HG03103 (cell line): ENCODE data around the gene ANO10.
A peak's percentile ranks its signal among the peaks of the same experiment; 100 is the strongest.
"Not testable (repeated sequence)": the region's sequence is repeated elsewhere in the genome, so short reads cannot be mapped to it uniquely, and the experiment has no call there.

Source experiments
- ATAC-seq: cut with Tn5 transposase; IDR thresholded peaks from one replicate; pipeline ENCODE4 v1.9.1; 2021; ENCODE audit warnings: low read depth; ENCODE audit not compliant: unreplicated experiment

ANO10 gene

DNA sequence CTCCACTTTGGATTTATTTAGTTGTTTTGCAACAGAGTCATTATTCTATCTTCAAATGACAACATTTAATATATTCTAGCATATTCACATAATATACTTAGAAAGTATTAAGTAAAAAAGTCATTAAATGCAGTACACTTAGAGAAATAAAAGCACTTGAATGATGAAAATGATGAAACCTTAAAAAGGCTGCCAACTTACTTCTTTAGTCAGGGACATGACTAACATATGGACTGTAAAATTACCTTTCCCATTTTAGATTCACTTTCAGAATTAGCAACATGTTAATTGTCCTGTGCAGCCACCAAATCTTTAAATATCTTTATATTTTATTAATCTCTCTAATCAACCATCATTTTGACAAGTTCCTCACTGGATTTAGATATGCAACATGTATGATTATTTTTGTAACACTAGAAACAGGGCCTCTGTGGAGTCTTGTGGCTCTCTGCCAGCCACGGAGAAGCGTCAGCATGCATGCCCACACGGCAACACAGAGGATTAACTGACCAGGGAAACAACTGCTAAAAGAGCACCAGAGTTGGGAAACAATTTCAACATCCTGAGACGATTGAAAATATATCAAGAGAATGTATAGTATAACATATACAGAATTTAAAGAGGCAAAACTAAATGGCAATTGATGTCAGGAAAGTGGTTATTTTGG lies 95.7 kb downstream of the ANO10 start:
- ATAC-seq, result no peak

DNA sequence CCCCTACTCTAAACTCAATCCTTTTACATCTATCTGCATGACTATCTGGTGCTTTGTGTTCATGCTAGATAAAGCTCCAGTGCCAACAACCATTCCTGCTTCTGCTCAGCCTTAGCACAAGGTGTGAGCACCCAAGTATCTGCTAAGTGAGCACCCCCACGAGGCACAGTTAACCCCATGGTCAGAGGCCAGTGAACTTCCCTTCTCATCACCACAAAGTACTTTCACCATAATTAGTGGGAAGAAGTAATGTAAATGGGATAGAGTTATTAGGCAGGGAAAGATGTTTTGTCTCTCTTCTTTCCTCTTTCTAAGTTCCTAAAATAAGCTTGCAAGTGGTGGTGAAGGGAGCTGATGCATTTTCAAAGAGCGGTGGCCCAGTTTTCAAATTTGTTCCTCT lies 96.4 kb downstream of the ANO10 start:
- no peak for ATAC-seq

DNA sequence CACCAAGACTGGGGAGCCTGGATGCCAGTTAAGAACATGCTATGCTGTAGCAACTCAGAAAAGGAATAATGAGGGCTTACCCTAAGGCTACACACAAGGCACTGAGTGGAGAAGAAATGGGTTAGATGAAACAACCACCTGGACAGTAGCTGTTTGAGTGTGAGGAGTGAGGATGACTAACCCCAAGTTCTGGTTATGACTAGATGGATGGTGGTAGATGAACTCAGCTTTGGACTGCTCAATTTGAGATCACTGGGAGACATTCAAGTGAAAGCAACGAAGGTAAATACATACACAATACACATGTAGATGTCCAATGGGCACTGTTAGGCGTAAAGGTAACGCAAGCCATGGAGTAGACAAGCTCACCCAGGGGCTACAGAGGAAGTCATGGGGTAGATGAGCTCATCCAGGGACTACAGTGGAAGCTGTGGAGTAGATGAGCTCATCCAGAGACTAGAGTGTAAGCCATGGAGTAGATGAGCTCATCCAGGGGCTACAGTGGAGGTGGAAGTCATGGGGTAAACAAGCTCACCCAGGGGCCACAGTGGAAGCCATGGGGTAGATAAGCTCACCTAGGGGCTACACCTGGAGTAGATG lies 98.3 kb downstream of the ANO10 start:
- ATAC-seq, result peak; percentile 70

DNA sequence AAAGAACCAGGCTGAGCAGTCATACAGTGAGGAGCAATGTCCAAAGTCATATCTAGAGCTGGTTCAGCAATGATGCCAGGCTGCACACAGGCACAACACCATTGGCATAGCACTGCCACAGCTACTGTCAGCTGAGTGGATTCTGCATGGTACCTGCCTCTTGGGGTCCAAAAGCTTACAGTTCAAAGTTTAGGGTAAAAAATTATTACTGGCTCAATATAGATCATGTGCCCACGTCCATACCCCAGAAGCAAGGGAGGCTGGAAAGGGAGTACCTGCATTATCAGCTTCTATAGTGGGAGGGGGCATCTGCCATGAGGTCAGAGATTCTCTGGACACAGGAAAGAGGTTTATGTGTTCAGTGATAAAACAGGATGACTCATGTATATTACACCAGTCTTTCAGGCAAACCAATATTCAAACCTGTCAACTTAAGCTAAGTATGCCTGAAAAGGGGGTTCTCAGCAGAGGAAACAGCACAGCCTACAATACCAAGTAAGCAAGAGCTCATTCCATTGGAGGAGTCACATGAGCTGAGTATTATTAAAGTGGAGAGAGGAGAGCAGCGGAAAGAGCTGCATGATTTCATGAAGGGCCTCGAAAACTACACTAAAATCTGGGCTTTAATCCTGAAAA lies 99.0 kb downstream of the ANO10 start:
- ATAC-seq, result no peak

DNA sequence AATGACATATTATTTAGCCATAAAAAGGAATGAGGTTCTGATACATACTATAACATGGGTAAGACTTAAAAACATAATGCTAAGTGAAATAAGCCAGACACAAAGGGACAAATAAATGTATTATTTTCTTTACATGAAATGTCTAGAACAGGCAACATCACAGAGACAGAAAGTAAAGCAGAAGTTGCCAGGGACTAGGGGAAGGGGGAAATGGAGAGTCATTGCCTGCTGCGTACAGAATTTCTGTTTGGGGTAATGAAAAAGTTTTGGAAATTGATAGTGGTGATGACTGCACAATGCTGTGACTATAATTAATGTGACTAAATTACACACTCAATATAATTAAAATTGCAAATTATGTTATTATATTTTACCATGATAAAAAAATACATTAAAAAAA lies 99.9 kb downstream of the ANO10 start:
- ATAC-seq, result no peak

DNA sequence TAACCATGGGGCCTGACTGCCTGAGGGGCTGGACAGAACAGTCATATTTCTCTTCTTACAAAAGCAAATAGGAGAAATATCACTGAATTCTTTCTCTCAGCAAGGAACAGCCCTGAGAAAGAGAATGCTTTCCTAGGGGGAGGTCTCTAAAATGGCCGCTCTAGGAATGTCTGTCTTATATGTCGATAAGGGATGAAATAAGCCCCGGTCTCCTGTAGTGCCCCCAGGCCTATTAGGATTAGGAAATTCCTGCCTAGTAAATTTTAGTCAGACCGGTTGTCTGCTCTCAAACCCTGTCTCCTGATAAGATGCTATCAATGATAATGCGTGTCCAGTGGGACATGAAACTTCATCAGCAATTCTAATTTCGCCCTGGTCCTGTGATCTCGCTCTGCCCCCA lies 103.3 kb downstream of the ANO10 start:
- ATAC-seq, result not testable (repeated sequence)

DNA sequence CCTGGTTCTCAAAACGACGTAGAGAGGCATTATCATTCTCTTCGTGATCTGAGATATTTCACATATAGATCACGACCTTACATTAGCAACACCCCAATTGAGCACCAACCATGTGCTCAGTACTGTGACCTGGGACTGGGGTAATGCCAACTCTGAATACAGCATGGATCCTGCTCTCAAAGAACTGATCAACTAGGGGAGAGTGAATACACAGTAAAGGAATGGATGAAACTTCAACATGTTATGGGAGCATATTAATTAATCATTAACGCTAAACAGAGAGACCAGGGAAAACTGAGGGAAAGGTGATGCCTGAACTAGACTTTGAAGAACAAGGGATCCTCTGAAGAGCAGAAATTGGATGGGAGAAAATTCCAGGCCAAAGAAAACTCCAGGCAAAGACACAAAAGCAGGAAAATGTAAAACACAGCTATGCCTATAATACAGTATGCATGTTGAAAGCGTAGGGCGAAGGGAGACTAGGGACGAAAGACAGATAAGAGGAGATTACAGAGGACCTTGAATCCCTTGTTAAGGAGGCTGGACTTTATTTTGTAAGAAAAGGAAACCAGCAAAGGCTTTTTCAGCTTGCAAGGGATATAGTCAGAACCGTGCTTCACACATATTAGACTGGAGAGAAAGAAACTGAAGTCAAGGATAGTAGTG lies 105.7 kb downstream of the ANO10 start:
- no peak for ATAC-seq

DNA sequence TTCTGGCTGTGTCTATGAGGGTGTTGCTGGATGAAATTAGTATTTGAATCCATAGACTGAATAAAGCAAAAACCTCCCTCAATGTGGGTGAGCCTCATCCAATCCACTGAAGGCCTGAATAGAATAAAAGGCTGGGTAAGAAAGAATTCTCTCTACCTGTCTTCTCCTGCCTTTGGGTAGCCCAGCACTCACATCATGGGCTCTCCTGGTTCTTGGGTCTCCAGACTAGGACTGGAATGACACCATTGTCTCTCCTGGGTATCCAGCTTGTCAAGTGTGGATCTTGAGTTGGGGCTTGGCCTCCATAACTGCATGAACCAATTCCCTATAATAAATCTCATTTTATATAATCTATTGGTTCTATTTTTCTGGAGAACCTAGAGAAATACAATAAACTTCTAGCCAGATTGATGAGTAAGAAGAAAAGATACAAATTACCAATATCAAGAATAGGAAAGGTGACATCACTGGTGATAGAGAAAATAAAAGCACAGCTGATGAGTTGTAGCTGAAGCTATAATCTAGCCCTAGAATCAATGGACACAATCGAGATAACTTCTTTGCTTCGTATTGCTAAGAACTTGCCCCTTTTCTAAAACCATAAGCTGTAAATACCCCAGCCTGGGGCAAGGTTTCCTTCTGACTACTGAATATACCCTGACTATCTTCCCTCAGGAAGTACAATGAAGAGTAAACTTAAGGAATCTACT lies 106.4 kb downstream of the ANO10 start:
- ATAC-seq, result no peak

DNA sequence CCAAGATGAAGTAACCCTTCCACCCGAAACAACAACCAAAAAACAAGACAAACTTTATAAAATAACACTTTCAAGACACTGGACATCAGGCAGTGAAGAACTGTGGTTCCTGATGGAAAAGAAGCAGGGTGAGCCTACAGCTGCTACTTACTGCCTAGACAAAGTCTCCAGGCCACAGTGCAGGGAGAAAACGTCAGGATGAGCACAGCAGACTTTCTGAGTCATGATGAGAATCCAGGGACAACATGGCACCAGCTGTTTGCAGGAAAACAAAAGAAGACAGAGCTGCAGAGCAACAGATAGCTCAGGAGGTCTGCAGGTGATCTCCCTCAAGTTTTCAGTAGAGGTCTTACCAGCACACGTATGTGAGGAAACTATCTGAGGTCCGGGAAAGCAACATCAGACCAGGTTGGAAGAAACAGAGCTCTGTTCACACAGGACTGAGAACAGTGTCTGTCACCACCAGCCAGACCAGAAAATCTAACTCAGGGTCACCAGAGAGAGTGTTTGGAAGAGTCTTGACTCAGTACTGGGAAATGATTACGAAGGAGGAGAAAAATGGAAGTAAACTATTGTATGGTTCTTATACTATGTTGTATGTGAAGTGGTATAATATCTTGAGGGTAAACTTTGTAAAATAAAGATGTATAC lies 108.9 kb downstream of the ANO10 start:
- ATAC-seq, result no peak

DNA sequence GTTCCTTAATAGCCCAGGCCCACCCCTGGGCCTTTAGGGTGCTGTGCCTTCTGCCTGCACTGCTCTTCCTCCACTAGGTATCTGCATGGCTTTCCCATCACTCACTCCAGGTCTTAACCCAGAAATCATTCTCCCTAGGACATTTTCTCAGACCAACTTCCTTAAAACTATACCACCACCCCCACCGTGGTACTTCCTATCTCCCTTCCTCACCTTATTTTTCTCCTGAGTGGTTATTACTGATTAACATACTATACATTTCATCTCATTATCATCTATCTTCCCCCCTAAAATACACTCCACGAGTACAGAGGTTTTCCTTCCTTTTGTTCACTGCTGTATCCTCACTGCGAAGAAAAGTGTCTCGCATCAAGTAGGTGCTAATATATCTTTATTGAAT lies 115.2 kb downstream of the ANO10 start:
- ATAC-seq, result no peak

DNA sequence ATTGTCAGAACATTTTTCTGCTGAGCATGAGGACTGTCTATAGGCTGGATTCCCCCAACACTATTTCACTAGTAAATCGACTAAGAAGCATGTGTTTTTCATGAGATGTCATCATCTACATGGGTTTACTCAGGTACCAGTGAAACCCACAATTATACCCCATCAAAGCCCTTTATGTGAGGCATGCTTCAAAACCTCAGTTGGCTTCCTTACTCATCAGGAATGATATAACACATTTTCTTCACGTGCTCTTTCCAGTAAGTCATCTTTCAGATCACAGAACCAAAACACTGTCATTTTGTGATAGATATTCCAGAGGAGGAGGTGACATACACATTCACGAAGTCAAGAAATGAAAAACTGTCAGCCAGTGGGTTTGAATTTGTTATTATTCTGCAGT lies 116.5 kb downstream of the ANO10 start:
- ATAC-seq, result no peak

DNA sequence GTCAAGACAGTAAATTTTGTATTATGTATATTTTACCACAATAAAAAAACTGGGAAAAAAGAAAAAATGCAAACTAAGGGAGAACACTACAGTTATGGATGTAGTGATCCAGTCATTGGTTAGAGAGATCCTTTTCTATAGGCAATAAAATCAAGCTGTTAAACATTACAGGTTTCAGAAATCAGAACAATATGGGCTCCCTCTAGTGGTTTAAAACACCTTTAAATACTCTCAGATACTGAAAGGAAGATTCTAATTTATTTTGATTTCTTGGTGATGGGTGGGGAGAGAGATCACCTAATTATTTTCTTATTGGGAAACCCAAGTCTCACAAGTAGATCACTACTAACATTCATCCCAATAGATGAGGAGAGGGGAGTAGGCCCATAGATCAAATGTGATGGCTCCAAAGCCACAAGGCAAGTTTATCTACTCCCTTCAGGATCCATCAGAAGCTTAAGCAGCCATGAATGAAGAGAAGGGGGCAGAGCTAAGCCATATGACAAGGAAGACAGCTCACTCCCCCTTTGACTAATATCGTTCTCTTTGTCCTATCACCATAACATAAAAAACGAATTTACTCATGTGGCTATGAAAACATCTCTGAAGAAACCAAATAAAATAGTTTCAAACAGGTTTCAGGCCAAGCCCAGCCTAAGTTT lies 118.6 kb downstream of the ANO10 start:
- ATAC-seq, result no peak

DNA sequence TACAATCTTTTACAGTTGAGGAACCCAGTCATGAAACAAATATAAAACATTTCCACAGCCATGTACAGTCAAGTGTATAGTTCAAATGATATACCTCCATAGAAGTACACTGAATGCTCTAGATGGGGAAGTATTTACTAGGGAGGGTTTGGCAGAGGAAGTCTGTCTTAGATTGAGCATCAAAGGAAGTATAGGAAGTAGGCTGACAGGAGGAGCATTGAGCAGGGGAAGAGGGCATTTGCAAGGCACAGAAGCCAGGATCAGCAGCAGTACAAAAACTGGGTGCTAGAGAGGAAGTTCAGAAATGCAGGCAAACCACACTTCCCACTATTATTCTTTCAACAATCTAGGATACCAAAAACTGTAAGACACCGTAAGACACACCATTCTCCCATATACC lies 122.6 kb downstream of the ANO10 start:
- ATAC-seq, result no peak

DNA sequence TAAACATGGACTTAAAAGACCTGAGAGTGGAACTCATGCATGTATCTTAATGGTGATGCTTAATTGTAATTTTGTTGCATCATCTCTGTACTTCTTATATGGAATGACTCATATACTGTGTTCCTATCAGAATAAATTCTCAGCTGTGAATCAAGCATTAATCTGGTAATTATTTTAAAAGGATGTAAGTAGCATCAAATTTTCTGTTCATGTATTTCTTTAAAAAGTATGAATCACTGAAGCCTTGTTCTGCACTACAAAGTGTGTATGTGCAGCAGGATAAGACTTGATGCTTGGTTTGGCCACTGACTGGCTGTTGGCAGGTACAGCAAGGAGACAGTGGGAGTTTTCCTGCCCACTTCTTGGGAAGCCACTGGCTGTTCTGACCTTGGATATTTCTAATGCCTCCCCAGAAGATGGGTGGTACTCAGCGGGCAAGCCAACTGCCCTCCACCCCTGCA lies 123.9 kb downstream of the ANO10 start:
- ATAC-seq, result no peak

DNA sequence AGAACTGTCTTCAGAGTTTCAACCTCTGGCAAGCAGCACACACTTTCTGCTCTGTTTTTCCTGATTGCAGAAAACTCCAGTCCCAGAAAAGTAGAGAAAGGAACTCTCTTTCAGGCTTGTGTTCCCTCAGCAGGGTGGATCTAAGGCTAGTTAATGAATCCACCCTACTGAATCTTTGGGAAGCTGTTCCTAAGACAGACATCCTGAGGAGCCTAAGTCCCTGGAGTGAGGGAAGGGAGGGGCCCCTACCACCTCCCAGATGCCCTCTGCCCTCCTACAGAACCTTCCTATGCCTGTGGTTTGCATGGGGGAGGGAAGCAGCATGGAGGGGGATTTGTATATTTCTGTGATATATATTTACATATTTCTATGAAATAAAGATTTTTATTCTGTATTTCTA lies 124.4 kb downstream of the ANO10 start:
- no peak for ATAC-seq

DNA sequence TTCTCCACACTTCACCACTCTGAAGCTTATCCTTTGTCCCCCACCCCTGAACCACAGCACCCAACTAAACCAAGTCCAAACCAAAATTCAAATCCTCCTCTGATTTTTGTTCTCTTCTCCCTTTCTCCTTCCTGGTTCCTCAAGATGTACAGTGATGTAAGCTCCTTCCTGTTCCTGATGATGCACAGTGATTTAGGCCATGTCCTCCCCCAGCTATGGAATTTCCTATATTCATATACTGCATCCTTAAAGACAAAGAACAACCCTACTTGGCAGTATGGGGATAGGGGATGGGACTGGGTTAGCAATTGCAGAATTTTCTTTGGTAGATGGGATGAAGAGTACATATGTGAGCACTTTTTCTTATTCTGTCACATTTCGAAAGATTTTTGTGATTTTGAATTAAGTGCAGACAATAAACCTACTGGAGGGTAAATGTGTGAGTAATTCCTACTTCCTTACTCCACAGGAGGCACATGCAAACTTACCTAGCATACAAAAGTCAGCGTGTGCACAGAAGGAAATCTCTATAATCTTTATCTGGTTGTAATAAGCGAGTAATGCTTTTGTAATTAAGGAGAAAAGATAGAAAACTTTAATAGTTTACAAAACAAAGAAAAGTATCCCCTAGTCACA lies 125.0 kb downstream of the ANO10 start:
- no peak for ATAC-seq

DNA sequence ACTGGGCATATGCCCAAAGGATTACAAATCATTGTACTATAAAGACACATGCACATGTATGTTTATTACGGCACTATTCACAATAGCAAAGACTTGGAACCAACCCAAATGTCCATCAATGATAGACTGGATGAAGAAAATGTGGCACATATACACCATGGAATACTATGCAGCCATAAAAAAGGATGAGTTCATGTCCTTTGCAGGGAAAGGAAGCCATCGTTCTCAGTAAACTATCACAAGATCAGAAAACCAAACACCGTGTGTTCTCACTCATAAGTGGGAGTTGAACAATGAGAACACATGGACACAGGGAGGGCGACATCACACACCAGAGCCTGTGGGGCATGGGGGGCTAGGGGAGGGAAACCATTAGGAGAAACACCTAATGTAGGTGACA lies 128.9 kb downstream of the ANO10 start:
- not testable (repeated sequence) for ATAC-seq

DNA sequence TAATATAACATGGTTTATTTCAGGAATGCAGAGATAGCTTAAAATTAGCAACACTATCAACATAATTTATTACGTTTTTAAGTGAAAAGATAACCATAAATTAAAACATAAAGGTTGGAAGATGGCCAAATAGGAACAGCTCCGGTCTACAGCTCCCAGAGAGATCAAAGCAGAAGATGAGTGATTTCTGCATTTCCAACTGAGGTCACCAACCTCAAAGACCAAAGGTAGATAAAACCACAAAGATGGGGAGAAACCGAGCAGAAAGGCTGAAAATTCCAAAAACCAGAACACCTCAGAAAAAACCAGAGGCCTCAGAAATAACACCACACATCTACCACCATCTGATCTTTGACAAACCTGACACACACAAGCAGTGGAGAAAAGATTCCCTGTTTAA lies 130.0 kb downstream of the ANO10 start:
- ATAC-seq, result not testable (repeated sequence)

DNA sequence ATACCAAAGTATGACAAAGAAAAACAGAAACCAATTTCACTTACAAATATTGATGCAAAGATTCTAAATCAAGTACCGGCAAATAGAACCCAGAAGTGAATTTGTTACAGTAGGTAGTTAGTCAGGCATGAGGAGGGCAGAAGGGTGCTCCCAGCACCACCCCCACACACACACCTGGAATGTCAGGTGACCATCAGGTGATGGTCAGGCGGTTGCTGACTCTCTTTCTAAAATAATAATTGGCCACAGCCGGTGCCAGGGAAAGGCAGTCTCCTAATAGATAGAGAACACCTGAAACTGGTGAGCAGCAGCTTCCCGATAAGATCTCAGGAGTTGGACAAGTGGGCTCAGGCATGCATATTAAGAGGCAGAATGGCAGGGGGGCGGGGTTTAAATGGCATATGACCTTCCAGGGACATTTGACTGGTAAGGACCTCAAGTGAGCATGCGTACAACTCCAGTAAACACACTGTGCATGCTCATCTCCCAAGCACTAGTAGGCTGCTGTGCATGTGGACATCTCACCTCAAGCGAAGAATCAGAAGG lies 131.1 kb downstream of the ANO10 start:
- ATAC-seq, result no peak
